ENCODE results near the gene GRM5. TPM values are rescaled to one million over a fixed set of nuclear protein-coding genes. Genes with fewer than 3 reads are reported as not detected.

GRM5 gene
- total RNA-seq, 1 donor from 2014 or later: not detected

- H3K4me3 ChIP-seq: no peak overlapping the region
- H3K4me1 ChIP-seq: no peaks in the 10 kb centered on the region
- H3K27ac Mint-ChIP-seq: no peak overlapping the region
- H3K9ac ChIP-seq: no peak overlapping the region
- no peak overlapping the region for H3K4me3 Mint-ChIP-seq
- no peaks in the 10 kb centered on the region for H3K36me3 ChIP-seq
- no peaks in the 10 kb centered on the region for H3K36me3 Mint-ChIP-seq
- no peaks in the 10 kb centered on the region for H3K9me3 ChIP-seq (ENCODE audit: low read depth)
- no peaks in the 10 kb centered on the region for H4K20me1 ChIP-seq (ENCODE audit: low read depth)
- H3K4me2 ChIP-seq: no peak overlapping the region
- H3K9me3 Mint-ChIP-seq: peaks cover 3% of the 10 kb centered on the region
- no peak overlapping the region for H3K27ac ChIP-seq
- no peak overlapping the region for H2AFZ ChIP-seq (replicated peaks)
- H3K79me2 ChIP-seq (ENCODE audit: low read depth): no peaks in the 10 kb centered on the region
- H3K27me3 ChIP-seq: no peaks in the 10 kb centered on the region
- DNase-seq (ENCODE audit: low spot score): peak; percentile 12
- H3F3A ChIP-seq (ENCODE audit: low read depth): no peaks in the 10 kb centered on the region
- no peaks in the 10 kb centered on the region for H3K27me3 Mint-ChIP-seq (ENCODE audit: insufficient read depth, low read depth)
- H3K4me1 Mint-ChIP-seq: peaks cover 6% of the 10 kb centered on the region
- TF ChIP-seq CTCF (IDR thresholded peaks at IDR 0.05) (no peak), EZH2phosphoT487 (IDR thresholded peaks at IDR 0.05) (no peak), EZH2 (IDR thresholded peaks at IDR 0.05) (no peak)
Observed at GRCh38 chr11:88813233-88813915, 252.4 kb downstream of the GRM5 start.

GRCh38 chr11:88810420-88811097 lies 255.2 kb downstream of the GRM5 start:
- H3K9me3 Mint-ChIP-seq: peaks cover 3% of the 10 kb centered on the region
- Histone ChIP-seq H3K9me3 (ENCODE audit: low read depth) (no peaks in the 10 kb centered on the region), H3K4me2 (no peak overlapping the region), H3K27ac (no peak overlapping the region), H3K36me3 (no peaks in the 10 kb centered on the region), H3K27me3 (no peaks in the 10 kb centered on the region), H4K20me1 (ENCODE audit: low read depth) (no peaks in the 10 kb centered on the region), H2AFZ (replicated peaks) (no peak overlapping the region), H3K4me1 (no peaks in the 10 kb centered on the region), H3F3A (ENCODE audit: low read depth) (no peaks in the 10 kb centered on the region), H3K9ac (no peak overlapping the region), H3K79me2 (ENCODE audit: low read depth) (no peaks in the 10 kb centered on the region), H3K4me3 (no peak overlapping the region)
- H3K36me3 Mint-ChIP-seq: no peaks in the 10 kb centered on the region
- DNase-seq (ENCODE audit: low spot score): no peak
- H3K4me1 Mint-ChIP-seq: peaks cover 4% of the 10 kb centered on the region
- no peaks in the 10 kb centered on the region for H3K27me3 Mint-ChIP-seq (ENCODE audit: insufficient read depth, low read depth)
- no peak for TF ChIP-seq CTCF (IDR thresholded peaks at IDR 0.05)
- TF ChIP-seq EZH2phosphoT487 (IDR thresholded peaks at IDR 0.05): no peak
- no peak for TF ChIP-seq EZH2 (IDR thresholded peaks at IDR 0.05)
- no peak overlapping the region for H3K27ac Mint-ChIP-seq
- H3K4me3 Mint-ChIP-seq: no peak overlapping the region

- no peaks in the 10 kb centered on the region for H3K79me2 ChIP-seq (ENCODE audit: low read depth)
- Mint-ChIP-seq H3K4me3 (no peak overlapping the region), H3K4me1 (peaks cover 4% of the 10 kb centered on the region), H3K36me3 (no peaks in the 10 kb centered on the region), H3K27me3 (ENCODE audit: insufficient read depth, low read depth) (no peaks in the 10 kb centered on the region), H3K9me3 (no peaks in the 10 kb centered on the region), H3K27ac (no peak overlapping the region)
- H3K36me3 ChIP-seq: no peaks in the 10 kb centered on the region
- no peaks in the 10 kb centered on the region for H3K27me3 ChIP-seq
- TF ChIP-seq EZH2phosphoT487 (IDR thresholded peaks at IDR 0.05) (no peak), EZH2 (IDR thresholded peaks at IDR 0.05) (no peak), CTCF (IDR thresholded peaks at IDR 0.05) (no peak)
- H3K27ac ChIP-seq: no peak overlapping the region
- no peak overlapping the region for H3K4me2 ChIP-seq
- H3K4me1 ChIP-seq: no peaks in the 10 kb centered on the region
- DNase-seq (ENCODE audit: low spot score): no peak
- no peak overlapping the region for H2AFZ ChIP-seq (replicated peaks)
- H3K9ac ChIP-seq: no peak overlapping the region
- no peaks in the 10 kb centered on the region for H3K9me3 ChIP-seq (ENCODE audit: low read depth)
- H3F3A ChIP-seq (ENCODE audit: low read depth): no peaks in the 10 kb centered on the region
- no peaks in the 10 kb centered on the region for H4K20me1 ChIP-seq (ENCODE audit: low read depth)
- H3K4me3 ChIP-seq: no peak overlapping the region
Observed at GRCh38 chr11:88809126-88809525, 256.7 kb downstream of the GRM5 start.

All from neural progenitor cell (in vitro differentiated cells).